Measurements from ENCODE around the gene NUDT4.
"Not testable (repeated sequence)": the region's sequence is repeated elsewhere in the genome, so short reads cannot be mapped to it uniquely, and the experiment has no call there.

NUDT4 gene

DNA sequence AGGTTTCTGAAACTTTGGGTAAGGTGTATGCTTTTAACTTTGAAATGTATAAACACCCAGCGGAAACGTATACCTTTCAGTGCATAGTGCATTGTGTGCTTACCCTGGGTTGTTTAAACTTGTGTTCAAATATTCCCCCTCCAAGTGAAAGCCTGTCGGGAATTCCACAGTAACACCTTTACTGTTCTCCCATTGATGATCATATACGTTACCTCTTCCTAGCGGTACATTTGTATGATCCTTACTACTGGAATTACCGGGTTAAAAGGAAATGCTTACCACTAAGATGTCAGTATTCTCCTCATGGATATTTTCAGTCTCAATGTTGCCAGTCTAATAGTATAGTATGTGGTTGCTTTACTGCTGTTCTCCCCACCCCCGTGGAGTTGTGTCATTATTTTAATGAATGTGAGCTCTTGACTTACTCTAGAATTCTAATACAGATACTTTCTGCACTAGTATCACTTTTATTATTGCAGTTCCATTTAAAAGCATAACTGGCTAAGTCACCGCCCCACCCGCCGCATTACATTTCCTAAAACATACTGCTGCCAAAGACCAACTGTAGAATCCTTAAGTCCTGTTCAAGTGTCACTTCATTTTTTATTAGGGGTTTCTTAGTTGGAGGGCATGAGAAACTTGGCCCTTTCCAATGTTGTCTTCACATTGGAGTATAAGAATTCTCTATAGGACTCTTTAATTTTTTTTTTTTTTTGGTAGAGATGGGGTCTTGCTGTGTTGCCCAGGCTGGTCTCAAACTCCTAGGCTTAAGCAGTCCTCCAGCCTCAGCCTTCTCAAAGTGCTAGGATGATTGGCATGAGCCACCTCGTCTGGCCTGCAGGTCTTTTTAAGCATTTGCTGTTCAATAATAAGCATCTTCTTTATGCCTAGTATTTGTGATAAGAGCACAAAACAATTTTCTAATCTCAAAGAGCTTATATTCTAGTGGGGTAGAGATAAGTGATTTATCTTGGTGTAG is 24.9 kb downstream of the NUDT4 start:
- no peak for DNase-seq

DNA sequence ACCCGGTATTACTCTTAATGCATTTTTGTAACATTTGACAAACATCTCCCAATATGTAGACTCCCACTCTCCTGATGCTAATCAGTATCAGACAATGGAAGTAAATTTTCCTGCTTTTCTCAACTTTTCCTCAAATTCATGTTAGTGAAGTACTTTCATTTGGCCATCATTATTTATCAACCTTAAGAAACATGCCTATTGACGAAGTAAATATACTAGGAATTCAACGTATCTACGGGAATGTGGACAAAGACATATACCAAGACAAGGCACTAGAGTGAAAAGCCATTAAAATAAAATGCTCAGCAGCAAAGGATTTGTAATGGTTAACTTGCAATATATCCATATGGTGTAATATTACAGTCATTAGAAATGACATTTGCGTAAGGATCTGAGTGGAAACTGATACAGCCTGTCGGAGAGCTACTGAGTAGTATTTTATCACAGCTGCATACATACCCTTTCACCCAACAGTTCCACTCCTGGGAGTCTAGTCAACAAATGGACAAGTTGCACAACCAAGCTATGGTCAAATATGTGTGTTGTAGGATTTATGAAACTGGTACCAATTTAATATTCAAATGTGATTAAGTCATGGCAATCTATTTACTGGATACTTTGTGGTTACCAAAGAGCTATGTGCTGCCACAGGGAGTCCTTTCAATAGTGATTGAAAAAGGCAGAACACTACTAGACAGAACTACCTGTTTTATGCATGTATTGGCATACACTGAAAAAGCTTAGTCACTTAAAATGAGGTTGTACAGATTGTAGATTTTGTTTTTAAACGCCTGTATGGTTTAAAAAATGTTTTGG is 26.5 kb downstream of the NUDT4 start:
- no peak for DNase-seq

GRCh38 chr12:93404961-93405849 is 27.5 kb downstream of the NUDT4 start:
- no peak for DNase-seq

- peak in 1 of 2 experiments; percentile 31 for DNase-seq
Measured at GRCh38 chr12:93407054-93407962, 29.6 kb downstream of the NUDT4 start.

DNA sequence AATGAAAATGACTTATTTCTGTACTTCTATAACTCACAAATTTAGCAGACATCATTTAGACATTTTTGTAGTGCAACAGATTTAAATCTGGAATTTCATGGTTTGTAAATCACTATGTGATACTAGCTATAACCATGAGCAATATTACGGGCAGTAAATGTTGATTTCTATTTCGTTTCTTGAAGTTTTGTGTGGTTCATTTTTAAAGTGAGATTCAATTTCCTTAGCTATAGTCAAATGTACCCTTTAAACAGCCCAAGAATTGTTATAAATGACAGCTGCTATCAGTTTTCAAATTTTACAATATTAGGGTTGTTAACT is 30.2 kb downstream of the NUDT4 start:
- DNase-seq, result no peak

GRCh38 chr12:93408813-93409212 is 31.1 kb downstream of the NUDT4 start:
- DNase-seq, result no peak

DNA sequence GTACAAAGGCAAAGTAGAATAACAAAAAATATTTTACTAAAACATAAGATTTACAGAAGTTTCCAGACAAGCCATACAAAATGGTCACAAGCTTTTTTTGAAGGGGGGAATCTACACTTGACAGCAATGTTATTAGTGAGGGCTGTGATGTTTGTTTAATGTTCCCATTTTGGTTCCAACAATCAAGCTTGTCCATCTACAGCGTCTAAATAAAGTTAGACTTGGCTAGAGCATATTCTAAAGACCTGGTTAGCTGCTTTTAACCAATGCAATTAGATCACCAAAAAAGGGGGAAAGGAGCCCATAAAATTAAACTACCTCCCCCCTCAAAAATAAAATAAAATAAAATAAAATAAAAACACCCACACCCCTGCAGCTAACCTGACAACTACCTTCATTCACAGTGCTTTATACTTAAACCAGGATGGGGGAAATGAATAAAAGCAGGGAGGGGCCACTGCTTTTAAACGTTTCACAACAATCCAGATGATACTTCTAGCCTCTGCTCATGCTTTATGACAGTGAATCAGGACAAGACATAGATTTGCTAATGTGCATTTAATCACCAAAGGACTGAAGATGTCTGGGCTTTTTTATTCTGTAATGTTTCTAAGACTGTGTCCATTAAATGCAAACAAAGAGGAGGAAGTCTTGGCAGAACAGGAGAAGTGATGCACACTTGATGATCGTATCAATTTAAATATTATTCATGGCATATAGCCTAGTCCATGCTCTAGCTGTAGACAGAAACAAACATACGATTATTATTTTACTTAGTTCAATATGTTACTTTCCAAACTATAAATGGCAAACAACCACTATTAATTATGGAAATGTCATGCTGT is 31.8 kb downstream of the NUDT4 start:
- DNase-seq, result not testable (repeated sequence)

DNA sequence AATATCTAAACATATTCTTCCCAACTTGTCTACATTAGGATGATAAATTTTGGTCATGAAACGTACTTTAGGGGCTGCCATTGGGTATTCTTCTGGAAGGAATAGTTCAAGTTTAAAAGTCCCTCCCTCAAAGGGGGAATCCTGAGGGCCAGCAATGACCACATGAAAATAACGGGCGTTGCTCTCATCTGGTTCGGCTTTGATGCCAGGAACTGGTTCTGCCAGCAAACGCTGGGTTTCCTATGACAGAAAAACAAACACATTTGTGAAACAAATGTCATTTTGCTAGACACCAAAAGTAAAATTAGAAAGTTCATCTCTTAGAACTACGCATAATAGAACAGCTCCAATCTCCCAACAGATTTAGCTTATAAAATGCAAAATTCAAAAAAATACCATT is 33.3 kb downstream of the NUDT4 start:
- DNase-seq, result not testable (repeated sequence)

GRCh38 chr12:93412396-93412795 is 34.7 kb downstream of the NUDT4 start:
- DNase-seq, result not testable (repeated sequence)

DNA sequence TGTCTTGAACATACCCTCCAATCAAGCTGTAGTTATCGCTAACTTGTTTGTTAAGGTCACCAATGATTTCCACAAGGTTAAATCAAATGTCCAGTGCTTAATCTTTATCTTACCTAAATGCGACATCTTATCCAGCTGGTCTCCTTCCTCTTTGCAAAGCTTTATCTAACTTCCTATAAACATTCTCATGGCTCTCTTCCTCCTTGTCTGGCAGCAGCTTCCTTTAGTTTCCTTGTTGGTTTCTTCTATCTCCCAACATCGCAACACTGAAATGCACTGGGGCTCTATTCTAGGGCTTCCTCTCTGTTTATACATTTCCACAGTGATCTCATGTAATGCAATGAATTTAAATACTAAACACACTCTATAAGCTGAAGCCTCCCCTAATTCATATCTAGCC is 35.3 kb downstream of the NUDT4 start:
- DNase-seq, result peak in 1 of 2 experiments; percentile 30

DNA sequence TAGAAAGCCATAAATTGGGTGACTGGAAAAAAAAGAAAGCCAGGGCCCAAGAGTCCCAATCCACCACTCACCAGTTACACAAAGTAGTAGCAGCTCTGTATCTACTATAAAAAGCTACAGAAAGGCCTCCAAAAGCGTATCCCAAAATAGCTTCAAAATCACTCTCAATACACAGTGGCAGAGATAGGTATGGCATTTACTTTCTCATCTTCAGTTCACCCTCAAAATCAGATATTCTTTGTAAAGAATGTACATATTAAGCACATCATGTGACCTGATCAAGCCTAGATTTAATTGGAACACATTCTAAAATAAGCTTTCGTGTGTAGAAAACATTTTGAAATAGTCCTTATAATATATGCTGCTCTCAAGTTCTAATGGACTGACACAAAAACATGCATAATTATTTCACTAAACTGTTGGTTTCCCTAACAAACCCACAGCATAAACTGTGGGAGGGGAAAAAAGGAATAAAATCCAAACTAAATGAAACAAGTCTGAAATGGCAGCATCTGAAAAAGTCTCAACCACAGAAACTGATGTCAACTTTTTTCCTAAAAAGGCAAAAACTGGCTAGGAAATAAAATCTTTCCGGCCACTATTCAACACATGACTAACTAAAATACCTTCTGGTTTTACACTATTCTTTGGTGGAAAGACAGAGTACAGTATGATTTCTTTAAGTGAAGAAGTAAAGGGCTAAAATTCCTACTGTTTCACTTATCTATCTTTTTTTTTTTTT is 38.2 kb downstream of the NUDT4 start:
- no peak for DNase-seq

- no peak for DNase-seq
Measured at GRCh38 chr12:93417967-93418480, 40.3 kb downstream of the NUDT4 start.

DNA sequence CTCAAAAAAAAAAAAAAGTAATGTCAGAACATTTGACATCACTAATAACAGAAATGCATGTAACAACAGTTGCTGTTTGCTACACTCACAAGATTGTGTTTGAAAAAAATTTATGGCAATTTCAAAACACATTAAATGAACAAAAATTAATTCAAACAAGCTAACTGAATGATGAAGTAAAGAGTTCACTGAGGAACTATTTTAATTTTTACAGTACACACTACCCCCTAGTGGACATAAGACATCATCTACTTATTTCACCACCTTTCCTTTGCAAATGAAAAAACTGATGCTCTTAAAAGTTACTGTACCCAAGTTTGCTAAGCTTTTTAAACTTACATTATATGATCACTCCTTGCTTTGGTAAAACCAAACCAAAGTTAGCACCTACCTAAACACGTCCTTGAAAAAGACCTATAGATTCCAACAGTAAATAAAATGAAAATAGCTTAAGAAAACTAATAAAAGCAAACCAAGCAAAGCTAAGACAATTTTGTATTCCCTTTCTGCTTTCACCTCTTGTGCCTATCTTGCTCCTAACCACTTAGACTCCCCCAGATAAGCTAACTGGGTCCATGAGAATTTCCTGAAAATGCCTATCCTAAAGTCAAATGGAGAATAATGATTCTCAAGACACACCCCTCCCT is 41.8 kb downstream of the NUDT4 start:
- peak; percentile 66 to 85 for DNase-seq

DNA sequence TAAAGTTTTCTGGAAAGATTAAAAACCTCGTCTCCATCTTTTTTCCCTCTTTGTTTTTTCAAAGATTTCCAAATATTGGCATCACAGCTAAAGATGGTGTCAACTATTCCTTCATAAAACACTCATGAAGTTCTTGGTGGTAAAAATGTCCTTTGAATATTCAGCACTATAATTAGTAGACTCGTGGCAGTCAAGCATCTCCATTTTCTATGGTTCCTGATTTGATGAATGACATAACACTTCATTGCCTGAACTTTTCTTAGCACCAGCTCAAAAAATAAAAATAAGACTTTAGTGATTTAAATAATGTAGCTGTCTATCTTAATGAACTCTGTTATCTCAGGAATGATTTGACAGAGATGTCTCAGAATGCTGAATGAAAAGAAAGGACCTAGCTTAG is 44.3 kb downstream of the NUDT4 start:
- DNase-seq, result no peak

- DNase-seq, result no peak
Measured at GRCh38 chr12:93425736-93426411, 48.1 kb downstream of the NUDT4 start.

DNA sequence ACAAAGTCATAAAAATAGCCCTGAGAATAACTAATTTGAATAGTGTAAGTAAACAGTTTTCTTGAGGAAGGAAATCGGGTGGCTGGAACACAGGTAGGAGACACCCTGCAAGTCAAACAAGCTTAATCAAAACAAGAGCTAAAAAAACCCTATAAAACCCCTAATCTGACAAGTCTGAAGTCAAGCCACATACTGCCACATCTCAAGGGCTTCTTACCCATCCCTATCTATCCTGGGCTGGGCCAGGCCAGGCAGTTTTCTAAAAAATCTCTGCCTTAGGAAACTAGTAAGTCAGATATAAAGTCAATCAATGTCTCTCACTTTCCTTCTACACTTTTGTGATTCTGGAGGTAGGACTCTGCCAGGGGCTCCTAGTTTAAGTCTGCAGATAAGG is 48.7 kb downstream of the NUDT4 start:
- DNase-seq, result no peak

DNA sequence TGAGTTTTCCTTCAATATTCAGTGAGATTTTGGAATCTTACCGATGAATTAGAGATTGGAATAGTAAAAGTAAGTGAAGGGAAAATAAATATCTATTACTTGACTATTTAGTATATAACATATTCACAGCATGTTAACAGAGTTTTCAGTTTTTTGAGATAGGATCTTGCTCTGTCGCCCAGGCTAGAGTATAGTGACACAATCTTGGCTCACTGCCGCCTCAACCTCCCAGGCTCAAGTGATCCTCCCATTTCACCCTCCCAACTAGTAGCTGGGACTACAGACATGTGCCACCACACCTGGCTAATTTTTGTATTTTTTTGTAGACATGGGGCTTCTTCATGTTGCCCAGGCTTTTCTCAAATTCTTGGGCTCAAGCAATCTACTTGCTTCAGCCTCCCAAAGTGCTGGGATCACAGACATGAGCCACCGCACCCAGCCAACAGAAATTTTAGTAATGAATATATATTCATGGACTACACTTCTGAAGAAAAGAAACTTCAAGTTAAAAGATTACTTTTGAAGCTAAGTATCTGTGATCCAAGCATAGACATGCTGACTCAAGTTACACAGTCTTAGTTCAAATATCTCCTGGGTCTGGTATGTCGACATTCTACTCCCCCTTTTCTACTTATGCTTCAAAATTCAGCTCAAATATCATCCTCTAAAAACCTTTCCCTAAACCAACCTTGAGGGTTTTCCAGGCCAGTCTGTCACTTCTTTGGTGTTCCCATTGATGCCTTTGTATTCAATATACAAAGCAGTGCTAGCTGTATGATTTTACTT is 50.2 kb downstream of the NUDT4 start:
- DNase-seq, result no peak

DNA sequence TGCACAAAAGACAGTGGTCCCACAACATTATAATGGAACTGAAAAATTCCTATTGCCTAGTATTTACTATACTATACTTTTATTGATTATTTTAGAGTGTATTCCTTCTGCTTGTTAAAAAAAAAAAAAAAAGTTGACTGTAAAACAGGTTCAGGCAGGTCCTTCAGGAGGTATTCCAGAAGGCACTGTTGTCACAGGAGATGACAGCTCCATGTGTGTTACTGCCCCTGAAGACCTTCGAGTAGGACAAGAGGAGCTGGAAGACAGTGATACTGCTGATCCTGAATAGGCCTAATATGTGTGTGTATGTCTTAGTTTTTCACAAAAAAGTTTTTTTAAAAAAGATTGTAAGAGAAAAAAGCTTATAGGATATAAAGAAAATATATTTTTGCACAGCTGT is 51.7 kb downstream of the NUDT4 start:
- DNase-seq, result no peak

Data from Kasumi-1 (cell line).